AG20443 (cell line): ENCODE data around the gene HEXIM1.

Experiments
- DNase-seq: peaks from one replicate; pipeline ENCODE4 v3.0.0; 2012; ENCODE audit warnings: low spot score, mixed read lengths

Gene HEXIM1

GRCh38 chr17:45129940-45130680 lies 18.2 kb upstream of the HEXIM1 start:
- DNase-seq: no peak

GRCh38 chr17:45130681-45131615 lies 17.3 kb upstream of the HEXIM1 start:
- DNase-seq: no peak

DNA sequence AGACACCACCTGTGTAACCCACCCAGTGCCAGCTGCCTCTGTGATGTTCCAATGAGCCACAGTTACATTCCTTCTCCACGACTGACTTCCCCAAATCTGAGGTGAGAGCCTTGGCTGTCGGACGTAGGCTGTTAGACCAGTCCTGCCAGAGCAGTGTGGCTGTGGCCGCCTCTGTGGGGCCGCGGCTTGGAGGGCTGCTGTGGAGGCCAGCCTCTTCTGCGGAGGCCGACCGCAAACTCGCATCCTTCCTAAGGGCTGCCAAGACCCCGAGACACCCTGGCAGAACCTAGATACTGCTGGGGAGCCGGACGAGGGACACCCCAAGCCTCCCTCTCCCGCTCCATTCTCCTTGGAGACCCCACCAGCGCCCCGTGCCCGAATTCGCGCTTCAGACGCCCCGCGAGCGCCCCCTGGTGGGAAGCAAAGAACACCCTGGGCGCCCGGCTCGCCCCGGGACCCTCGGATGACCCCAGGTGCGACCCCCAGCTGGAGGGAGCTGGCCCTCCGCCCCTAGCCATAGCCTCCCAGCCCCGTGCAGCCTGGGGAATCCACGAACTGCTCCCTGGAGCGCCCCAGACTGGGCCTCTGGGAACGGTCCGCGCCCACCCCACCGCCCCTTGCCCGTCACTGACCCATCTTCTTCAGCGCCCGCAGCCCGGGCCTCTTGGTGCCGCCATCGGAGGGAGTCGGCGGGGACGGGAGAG lies 16.5 kb upstream of the HEXIM1 start:
- DNase-seq: no peak

DNA sequence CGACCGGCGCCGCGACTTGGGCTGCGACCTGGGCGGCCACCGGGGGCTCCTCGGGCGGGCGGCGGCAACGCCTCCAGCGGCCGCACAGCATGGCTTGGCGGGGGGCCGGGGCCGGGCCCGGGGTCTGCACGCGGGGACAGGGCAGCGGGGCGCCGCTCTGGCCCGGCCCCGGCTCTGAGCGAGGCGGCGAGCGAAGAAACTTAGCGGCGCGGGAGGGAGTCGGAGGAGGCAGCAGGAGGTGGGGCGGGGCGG lies 16.0 kb upstream of the HEXIM1 start, which contains the start of gene PLCD3:
Gene PLCD3 (minus strand): TSS at position 196 of the 252 bp plus-strand sequence. CDS start 105 bp downstream, at position 91.
- DNase-seq: no peak

GRCh38 chr17:45132572-45133463 lies 15.5 kb upstream of the HEXIM1 start:
- DNase-seq: peak; percentile 92

DNA sequence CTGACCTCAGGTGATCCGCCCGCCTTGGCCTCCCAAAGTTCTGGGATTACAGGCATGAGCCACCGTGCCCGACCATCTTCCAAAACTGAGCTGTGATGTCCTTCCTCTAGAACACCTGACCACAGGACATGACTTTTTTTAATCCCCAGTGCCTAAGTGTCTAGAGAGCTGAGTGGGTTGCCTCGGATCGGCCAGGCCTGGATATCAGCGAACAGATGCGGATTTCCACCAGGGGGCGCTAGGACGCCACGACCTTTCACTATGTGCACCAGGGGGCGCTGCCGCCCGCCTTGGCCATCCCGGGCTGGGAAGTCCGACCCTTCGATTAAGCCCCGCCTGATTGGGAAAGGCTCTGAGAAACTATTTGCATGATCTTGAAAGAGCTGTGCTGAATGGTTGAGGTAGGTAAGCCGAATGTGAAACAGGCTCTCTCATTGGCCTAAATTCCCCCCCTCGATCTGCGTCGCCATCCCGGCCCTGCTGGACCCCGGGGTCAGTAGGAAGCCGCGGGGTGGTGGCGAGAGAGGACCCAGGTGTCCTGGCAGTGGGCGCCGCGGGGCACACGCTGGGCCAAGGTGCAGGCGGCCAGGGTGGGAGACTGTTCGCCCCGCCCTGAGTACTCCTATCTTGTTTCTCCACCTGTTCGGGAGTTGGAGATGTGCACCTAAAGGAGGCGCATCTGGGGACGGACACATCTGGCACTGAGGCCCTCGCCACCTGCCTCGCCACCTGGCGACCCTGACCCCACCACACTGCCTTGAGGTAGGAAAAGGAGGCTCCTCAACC lies 12.9 kb upstream of the HEXIM1 start, which contains the start of gene ACBD4:
Gene ACBD4 (plus strand): TSS at position 496 of the 786 bp plus-strand sequence. CDS start 458 bp downstream, outside the sequence.
- DNase-seq: peak; percentile 94

DNA sequence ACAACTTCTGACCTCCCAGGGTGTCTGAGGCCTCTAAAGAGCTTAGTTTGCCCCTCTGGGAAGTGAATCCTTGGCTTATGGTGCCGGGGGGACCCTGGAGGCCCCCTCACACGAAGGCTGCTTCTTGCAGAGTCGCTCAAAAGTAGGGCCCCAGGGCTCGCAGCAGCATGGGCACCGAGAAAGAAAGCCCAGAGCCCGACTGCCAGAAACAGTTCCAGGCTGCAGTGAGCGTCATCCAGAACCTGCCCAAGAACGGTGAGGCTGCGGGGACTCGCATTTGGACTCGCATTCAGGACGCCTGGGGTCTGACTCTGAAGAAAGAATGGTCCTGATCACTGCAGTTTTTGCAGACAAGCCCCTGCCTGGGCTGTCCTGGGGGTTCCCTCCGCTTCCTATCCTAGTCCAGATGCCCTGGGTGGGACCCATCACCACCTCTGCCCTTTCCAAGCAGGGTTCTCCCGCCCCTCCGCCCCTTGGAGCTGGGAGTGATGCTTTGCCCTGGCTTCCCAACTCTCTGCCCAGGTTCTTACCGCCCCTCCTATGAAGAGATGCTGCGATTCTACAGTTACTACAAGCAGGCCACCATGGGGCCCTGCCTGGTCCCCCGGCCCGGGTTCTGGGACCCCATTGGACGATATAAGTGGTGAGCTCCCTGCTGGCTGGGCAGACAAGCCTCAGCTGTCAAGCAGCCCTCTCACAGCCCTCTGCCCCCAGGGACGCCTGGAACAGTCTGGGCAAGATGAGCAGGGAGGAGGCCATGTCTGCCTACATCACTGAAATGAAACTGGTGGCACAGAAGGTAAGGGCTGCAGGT lies 12.1 kb upstream of the HEXIM1 start:
- DNase-seq: no peak

DNA sequence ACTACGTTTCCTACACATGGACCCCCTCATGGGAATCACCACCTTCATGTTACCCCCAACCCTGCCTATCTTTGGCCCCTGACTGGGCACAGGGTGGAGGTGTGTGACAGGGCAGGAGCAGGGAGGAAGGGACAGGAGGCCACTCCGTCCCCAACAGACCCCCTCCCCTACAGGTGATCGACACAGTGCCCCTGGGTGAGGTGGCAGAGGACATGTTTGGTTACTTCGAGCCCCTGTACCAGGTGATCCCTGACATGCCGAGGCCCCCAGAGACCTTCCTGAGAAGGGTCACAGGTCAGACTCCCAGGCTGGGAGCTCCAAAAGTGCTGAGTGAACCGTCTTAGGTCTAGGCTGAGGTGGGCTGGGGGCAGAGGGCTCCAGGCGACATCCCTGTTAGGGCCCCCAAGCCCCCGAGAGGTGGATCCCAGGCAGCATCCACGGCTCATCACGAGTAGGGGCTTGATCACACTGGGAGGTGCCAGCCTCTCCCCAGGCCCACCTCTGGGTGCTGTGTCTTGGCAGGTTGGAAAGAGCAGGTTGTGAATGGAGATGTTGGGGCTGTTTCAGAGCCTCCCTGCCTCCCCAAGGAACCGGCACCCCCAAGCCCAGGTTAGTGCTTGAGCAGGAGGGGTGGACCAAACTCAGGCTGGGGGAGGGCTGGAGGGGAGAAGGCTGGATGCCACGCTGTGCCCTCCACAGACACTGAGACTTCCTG lies 11.3 kb upstream of the HEXIM1 start:
- DNase-seq: no peak

DNA sequence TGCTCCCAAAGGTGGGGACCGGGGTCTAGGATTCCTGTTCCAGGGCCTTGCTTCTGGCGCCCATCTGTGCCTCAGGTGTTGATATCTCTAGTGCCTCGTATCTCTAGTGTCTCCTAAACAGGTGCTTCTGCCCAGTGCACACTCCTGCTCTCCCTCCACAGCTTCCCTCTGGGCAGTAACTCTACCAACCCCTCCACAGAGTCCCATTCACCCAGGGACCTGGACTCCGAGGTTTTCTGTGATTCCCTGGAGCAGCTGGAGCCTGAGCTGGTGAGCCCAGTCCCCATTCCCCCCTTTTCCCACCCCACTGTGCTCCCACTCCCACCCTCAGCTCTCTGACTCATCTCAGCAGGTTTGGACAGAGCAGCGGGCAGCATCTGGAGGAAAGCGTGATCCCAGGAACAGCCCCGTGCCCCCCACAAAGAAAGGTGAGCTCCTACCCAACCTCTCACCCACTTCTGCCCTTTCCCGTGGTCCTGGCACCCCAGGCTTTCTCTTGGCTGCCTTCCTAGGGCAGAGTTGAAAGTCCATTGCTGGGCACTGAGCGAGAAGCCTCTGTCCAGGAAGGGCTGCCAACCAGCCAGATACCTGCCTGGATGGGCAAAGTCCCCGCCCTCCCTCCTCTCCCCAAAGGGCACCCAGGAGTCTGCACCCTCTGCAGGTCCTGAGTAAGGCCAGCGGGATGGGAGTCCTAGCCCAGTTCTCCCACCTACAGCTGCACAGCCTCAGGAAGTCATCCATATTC lies 10.5 kb upstream of the HEXIM1 start:
- DNase-seq: no peak

DNA sequence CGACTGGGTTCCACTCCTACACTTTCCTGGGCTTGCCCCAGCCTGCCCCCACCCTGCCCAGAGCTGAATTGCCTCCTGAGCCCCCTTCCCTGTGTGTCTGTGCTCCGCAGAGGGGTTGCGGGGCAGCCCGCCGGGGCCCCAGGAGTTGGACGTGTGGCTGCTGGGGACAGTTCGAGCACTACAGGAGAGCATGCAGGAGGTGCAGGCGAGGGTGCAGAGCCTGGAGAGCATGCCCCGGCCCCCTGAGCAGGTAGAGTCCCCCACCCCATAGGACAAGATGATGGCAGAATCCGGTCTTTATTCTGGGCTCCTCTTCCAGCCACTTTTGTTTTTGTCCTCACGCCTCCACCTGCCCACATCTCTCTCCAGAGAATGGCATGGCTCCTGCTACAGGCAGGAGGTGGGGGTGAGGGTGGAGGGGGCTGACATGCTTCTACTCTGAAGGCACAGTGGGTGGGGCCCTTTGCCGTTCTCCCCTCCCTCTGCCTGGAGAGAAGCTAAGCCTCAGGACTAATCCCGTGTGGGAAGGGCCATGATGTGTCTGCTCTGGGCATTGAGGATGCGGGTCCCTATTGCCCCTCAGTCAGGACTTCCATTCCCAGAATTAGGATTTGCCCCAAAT lies 9.3 kb upstream of the HEXIM1 start:
- DNase-seq: no peak

GRCh38 chr17:45139533-45139920 lies 8.7 kb upstream of the HEXIM1 start:
- DNase-seq: no peak

GRCh38 chr17:45143094-45143670 lies 5.1 kb upstream of the HEXIM1 start:
- DNase-seq: no peak

GRCh38 chr17:45143767-45144198 lies 4.5 kb upstream of the HEXIM1 start:
- peak; percentile 84 for DNase-seq

DNA sequence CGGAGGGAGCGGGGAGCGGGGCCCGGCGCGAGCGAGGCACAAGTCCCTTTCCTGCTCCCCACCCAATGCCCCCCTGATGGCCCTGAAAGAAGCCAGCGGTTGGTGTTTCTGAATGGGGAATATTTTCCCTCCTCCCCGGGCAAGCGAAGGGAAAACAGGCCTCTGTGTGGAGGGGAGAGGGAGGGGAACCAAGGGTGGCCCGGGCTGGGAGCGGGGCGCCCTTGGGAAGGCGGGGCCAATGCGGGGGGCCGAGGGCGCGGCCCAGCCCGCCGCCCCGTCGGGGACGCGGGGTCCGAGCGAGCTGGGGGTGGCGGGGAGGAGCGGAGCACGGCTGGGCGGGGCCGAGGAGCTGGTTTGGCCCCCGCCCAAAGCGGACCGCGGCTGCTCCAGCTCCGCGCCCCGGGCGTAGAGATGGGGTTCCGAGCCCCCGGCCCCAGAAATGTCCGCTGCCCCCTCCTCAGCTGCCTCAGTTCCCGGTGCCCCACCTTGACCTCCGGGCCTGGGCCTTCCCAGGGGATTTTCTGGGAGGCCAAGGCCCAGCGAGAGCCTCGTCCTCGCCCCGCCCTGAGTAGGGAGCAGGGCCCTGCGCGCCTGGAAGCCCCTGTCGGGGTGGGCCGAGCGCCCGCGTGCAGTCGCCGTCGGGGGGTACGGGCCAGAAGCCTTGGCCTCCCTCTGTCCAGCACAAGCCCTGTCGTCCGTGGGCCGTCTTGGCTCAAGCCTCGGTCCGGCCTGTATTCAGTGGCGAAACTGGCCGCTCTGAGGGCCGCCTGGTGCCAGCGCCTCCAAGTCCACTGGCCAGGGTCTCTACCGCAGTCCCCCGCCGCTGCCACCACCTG lies 3.9 kb upstream of the HEXIM1 start:
- DNase-seq: peak; percentile 64

DNA sequence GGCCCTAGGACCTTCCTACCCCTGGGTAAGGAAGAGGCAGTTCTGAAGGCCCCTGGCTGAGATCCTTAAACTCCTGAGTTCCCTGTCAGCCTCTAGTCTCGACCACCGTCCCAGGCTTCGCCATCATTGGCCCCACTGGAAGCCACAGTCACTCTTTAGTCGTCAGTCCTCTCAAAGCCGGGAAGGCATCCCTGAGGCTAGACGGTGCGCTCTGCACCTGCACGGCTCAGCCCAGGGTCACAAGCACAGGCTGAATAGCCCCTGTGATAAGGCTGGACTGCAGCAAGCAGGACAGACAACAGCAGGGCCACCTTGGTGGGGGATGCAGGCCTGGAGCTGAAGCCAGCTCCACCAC lies 3.3 kb upstream of the HEXIM1 start:
- no peak for DNase-seq

DNA sequence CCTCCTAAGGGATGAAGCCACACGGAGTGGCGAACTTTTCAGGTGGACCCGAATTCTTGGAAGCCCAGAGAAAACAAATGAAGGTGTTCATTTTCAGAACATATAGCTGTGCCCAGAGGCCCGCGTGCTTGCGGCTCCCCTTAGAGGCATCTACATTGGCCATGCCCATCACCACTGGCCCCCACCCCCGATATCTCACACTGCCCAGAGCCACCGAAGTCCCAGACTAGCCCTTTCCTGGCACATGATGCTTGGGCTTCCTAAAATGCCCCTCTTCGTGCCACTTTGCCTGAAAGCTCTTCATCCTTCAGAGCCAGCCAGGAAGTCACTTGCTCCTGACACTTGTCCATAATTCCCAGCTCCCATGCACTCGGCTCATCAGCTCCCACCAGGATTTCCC lies 2.1 kb upstream of the HEXIM1 start:
- no peak for DNase-seq

GRCh38 chr17:45146592-45146889 lies 1.7 kb upstream of the HEXIM1 start:
- no peak for DNase-seq
